GM04504 (cell line): ENCODE data around the gene CDX1.

Experiments used
- DNase-seq: peaks from one replicate; pipeline ENCODE4 v3.0.0-alpha.2; 2012; ENCODE audit warnings: low read depth

The CDX1 gene

GRCh38 chr5:150131978-150132694 lies 34.4 kb upstream of the CDX1 start:
- no peak for DNase-seq

- DNase-seq, result no peak
These were observed 33.8 kb upstream of the CDX1 start for GRCh38 chr5:150132740-150133139.

- DNase-seq, result no peak
These were observed 32.9 kb upstream of the CDX1 start for GRCh38 chr5:150133581-150134197.

GRCh38 chr5:150134198-150134588 lies 32.4 kb upstream of the CDX1 start:
- no peak for DNase-seq

- no peak for DNase-seq
These were observed 30.8 kb upstream of the CDX1 start for GRCh38 chr5:150135557-150136304.

- DNase-seq, result no peak
These were observed 30.0 kb upstream of the CDX1 start for GRCh38 chr5:150136305-150137167.

- DNase-seq, result no peak
These were observed 29.2 kb upstream of the CDX1 start for GRCh38 chr5:150137168-150137957.

- no peak for DNase-seq
These were observed 28.6 kb upstream of the CDX1 start for GRCh38 chr5:150137997-150138396.

- peak; percentile 63 for DNase-seq
These were observed 27.9 kb upstream of the CDX1 start for GRCh38 chr5:150138551-150139265.

GRCh38 chr5:150139334-150139733 lies 27.2 kb upstream of the CDX1 start:
- no peak for DNase-seq

GRCh38 chr5:150140830-150141229 lies 25.7 kb upstream of the CDX1 start:
- no peak for DNase-seq

GRCh38 chr5:150141544-150142184 lies 24.9 kb upstream of the CDX1 start:
- DNase-seq, result peak; percentile 67

GRCh38 chr5:150142185-150142958 lies 24.2 kb upstream of the CDX1 start:
- no peak for DNase-seq

GRCh38 chr5:150142959-150143349 lies 23.6 kb upstream of the CDX1 start:
- DNase-seq, result peak; percentile 92

- peak; percentile 93 for DNase-seq
These were observed 23.0 kb upstream of the CDX1 start for GRCh38 chr5:150143350-150144245.

- DNase-seq, result no peak
These were observed 22.3 kb upstream of the CDX1 start for GRCh38 chr5:150144246-150144801.

GRCh38 chr5:150144879-150145278 lies 21.7 kb upstream of the CDX1 start:
- no peak for DNase-seq

- DNase-seq, result no peak
These were observed 20.3 kb upstream of the CDX1 start for GRCh38 chr5:150146235-150146634.
